Activated T-helper 17 cell treated with anti-CD3 and anti-CD28 coated beads, Interleukin-2, amount 50 U/mL, for 72 hours (primary cell): ENCODE measurements around the gene CACNA1F. TPM values are rescaled to one million over a fixed set of nuclear protein-coding genes. Genes with fewer than 3 reads are reported as not detected.

Experiments used
- ATAC-seq: fragments of 150-1000 bp; cut with Tn5 transposase; replicated peaks from 2 replicates; pipeline ENCODE4 v1.10.0; 2021; ENCODE audit warnings: mild to moderate bottlenecking, moderate library complexity
- H3K27ac Mint-ChIP-seq: one replicate; pipeline ENCODE4 v1.8.0; 2022; ENCODE audit warnings: mixed read lengths
- H3K27me3 Mint-ChIP-seq: one replicate; pipeline ENCODE4 v1.8.0; 2022; ENCODE audit warnings: mixed read lengths
- H3K36me3 Mint-ChIP-seq: one replicate; pipeline ENCODE4 v1.8.0; 2022; ENCODE audit warnings: low read depth, mild to moderate bottlenecking, mixed read lengths
- H3K4me1 Mint-ChIP-seq: one replicate; pipeline ENCODE4 v1.8.0; 2022; ENCODE audit warnings: mixed read lengths
- H3K4me3 Mint-ChIP-seq: one replicate; pipeline ENCODE4 v1.8.0; 2022; ENCODE audit warnings: mild to moderate bottlenecking, mixed read lengths
- H3K9me3 Mint-ChIP-seq: one replicate; pipeline ENCODE4 v1.8.0; 2022; ENCODE audit warnings: mixed read lengths
- total RNA-seq, 2 donors: library from RNA; stranded (reverse); gene quantifications; one replicate each; pipeline ENCODE4 v1.2.3, GENCODE V29; 2022

The CACNA1F gene
- total RNA-seq, 2 donors from 2014 or later = 0.82 to 6.2 TPM

- no peak overlapping the region for H3K4me3 Mint-ChIP-seq
- H3K27ac Mint-ChIP-seq = no peak overlapping the region
- H3K4me1 Mint-ChIP-seq = peaks cover 7% of the 10 kb centered on the region
- H3K9me3 Mint-ChIP-seq = no peaks in the 10 kb centered on the region
- H3K36me3 Mint-ChIP-seq = no peaks in the 10 kb centered on the region
- ATAC-seq = no peak
- no peaks in the 10 kb centered on the region for H3K27me3 Mint-ChIP-seq
These were observed 72.2 kb downstream of the CACNA1F start for GRCh38 chrX:49160908-49161307.

- no peaks in the 10 kb centered on the region for H3K27me3 Mint-ChIP-seq
- no peaks in the 10 kb centered on the region for H3K9me3 Mint-ChIP-seq
- ATAC-seq = no peak
- H3K36me3 Mint-ChIP-seq = no peaks in the 10 kb centered on the region
- H3K4me1 Mint-ChIP-seq = peaks cover 8% of the 10 kb centered on the region
- no peak overlapping the region for H3K4me3 Mint-ChIP-seq
- no peak overlapping the region for H3K27ac Mint-ChIP-seq
These were observed 75.9 kb downstream of the CACNA1F start for GRCh38 chrX:49157194-49157593.

GRCh38 chrX:49155900-49156837 is 77.0 kb downstream of the CACNA1F start:
- peak overlapping the region; percentile 89 for H3K4me3 Mint-ChIP-seq
- H3K27ac Mint-ChIP-seq = peak overlapping the region; percentile 95
- H3K27me3 Mint-ChIP-seq = no peaks in the 10 kb centered on the region
- peaks cover 8% of the 10 kb centered on the region for H3K4me1 Mint-ChIP-seq
- H3K9me3 Mint-ChIP-seq = no peaks in the 10 kb centered on the region
- peak; percentile 92 for ATAC-seq
- H3K36me3 Mint-ChIP-seq = no peaks in the 10 kb centered on the region

- Mint-ChIP-seq H3K36me3 (no peaks in the 10 kb centered on the region), H3K27me3 (no peaks in the 10 kb centered on the region), H3K4me3 (peak overlapping the region; percentile 89), H3K27ac (peak overlapping the region; percentile 95), H3K9me3 (no peaks in the 10 kb centered on the region), H3K4me1 (peaks cover 8% of the 10 kb centered on the region)
- peak; percentile 54 for ATAC-seq
These were observed 77.8 kb downstream of the CACNA1F start for GRCh38 chrX:49155243-49155899.

Other genes starting within 250 kb of the CACNA1F start
- 100 to 1,000 TPM in 1 of 2 donors, 10 to 100 TPM in 1; 88.0 to 126 TPM for gene GRIPAP1, start 231.1 kb downstream of the CACNA1F start, total RNA-seq
- 10 to 100 TPM; 35.0 to 38.9 TPM for gene TFE3, start 190.0 kb downstream of the CACNA1F start, total RNA-seq
- gene CCDC120, start 174.3 kb downstream of the CACNA1F start, total RNA-seq = 1 to 10 TPM; 6.9 to 7.3 TPM
- gene PRAF2, start 159.3 kb downstream of the CACNA1F start, total RNA-seq = 10 to 100 TPM; 14.3 to 21.7 TPM
- 10 to 100 TPM; 40.6 to 44.5 TPM for gene WDR45, start 153.5 kb downstream of the CACNA1F start, total RNA-seq
- 10 to 100 TPM; 17.3 to 18.1 TPM for gene GPKOW, start 109.6 kb downstream of the CACNA1F start, total RNA-seq
- 1 to 10 TPM; 1.5 to 3.7 TPM for gene MAGIX, start 70.6 kb downstream of the CACNA1F start, total RNA-seq
- gene PLP2, start 61.4 kb downstream of the CACNA1F start, total RNA-seq = 100 to 1,000 TPM; 228 to 233 TPM
- 10 to 100 TPM; 19.8 to 45.3 TPM for gene PRICKLE3, start 47.0 kb downstream of the CACNA1F start, total RNA-seq
- 10 to 100 TPM; 16.6 to 53.4 TPM for gene SYP, start 33.1 kb downstream of the CACNA1F start, total RNA-seq
- 10 to 100 TPM; 21.7 to 33.0 TPM for gene CCDC22, start 2.1 kb upstream of the CACNA1F start, total RNA-seq
- gene FOXP3, start 31.4 kb upstream of the CACNA1F start, total RNA-seq = 100 to 1,000 TPM in 1 of 2 donors, 10 to 100 TPM in 1; 80.4 to 109 TPM
- 1 to 10 TPM; 6.6 to 8.8 TPM for gene PPP1R3F, start 36.5 kb upstream of the CACNA1F start, total RNA-seq
- not detected for gene GAGE10, start 70.3 kb upstream of the CACNA1F start, total RNA-seq
- gene GAGE12J, start 88.7 kb upstream of the CACNA1F start, total RNA-seq = not detected
- not detected for gene GAGE13, start 98.2 kb upstream of the CACNA1F start, total RNA-seq